A673 (cell line): ENCODE results near the gene CHRM3. TPM values are rescaled to one million over a fixed set of nuclear protein-coding genes. Genes with fewer than 3 reads are reported as not detected.

Source experiments
- BruUV-seq: library from RNA; stranded (reverse); fragments of 400-500 nt; replicated peaks from 2 replicates; lab custom pipeline; 2021; lab: Mats Ljungman, UMichigan
- CTCF ChIA-PET: fragments of 300-600 bp; sonication (Branson Sonifier 250); formaldehyde crosslinking; loops from one replicate; lab custom pipeline; 2022; ENCODE audit warnings: antibody characterized with exemption; lab: Charles Lee
- POLR2A ChIA-PET: fragments of 300-600 bp; sonication (Branson Sonifier 250); formaldehyde crosslinking; loops from one replicate; lab custom pipeline; 2022; ENCODE audit warnings: antibody characterized with exemption; ENCODE audit not compliant: low non-redundant PET; lab: Charles Lee
- DNase-seq: peaks from one replicate; pipeline ENCODE4 v3.0.0-alpha.2; 2015; ENCODE audit warnings: low spot score
- H3K27ac ChIP-seq: fragments of 200-600 bp; sonication (generic); 2 replicates; pipeline ENCODE4 v1.5.1; 2016; ENCODE audit warnings: mixed run types, low read depth, mild to moderate bottlenecking, mixed read lengths, antibody characterized with exemption, low read length; ENCODE audit not compliant: poor library complexity, severe bottlenecking
- H3K27me3 ChIP-seq: fragments of 200-600 bp; sonication (generic); replicated peaks from 2 replicates; pipeline ENCODE4 v1.6.1; 2017; ENCODE audit warnings: mixed run types, low read depth, mild to moderate bottlenecking, mixed read lengths, antibody characterized with exemption, low read length; ENCODE audit not compliant: insufficient read depth, poor library complexity
- H3K36me3 ChIP-seq: fragments of 200-600 bp; sonication (generic); 2 replicates; pipeline ENCODE4 v1.6.1; 2016; ENCODE audit warnings: mixed run types, mild to moderate bottlenecking, mixed read lengths, antibody characterized with exemption, low read length; ENCODE audit not compliant: insufficient read depth, poor library complexity, severe bottlenecking
- H3K4me1 ChIP-seq: fragments of 200-600 bp; sonication (generic); 2 replicates; pipeline ENCODE4 v1.6.1; 2017; ENCODE audit warnings: mixed run types, mild to moderate bottlenecking, mixed read lengths, antibody characterized with exemption, low read length; ENCODE audit not compliant: insufficient read depth, poor library complexity, severe bottlenecking
- H3K4me3 ChIP-seq: fragments of 200-600 bp; sonication (generic); 2 replicates; pipeline ENCODE4 v1.5.1; 2016; ENCODE audit warnings: low read depth, mixed run types, mild to moderate bottlenecking, mixed read lengths, low read length; ENCODE audit not compliant: poor library complexity, severe bottlenecking
- H3K9me3 ChIP-seq: fragments of 200-600 bp; sonication (generic); 2 replicates; pipeline ENCODE4 v1.6.1; 2016; ENCODE audit warnings: mixed run types, low read depth, mild to moderate bottlenecking, mixed read lengths, antibody characterized with exemption, low read length; ENCODE audit not compliant: poor library complexity, severe bottlenecking
- EZH2 ChIP-seq: fragments of 200-600 bp; sonication (generic); IDR thresholded peaks from 2 replicates; pipeline ENCODE4 v1.6.1; 2017; ENCODE audit warnings: borderline replicate concordance, low read depth, mild to moderate bottlenecking, mixed read lengths, antibody characterized with exemption, low read length; ENCODE audit not compliant: poor library complexity, severe bottlenecking
- intact Hi-C: fragments of 100-400 bp; cut with micrococcal nuclease; formaldehyde crosslinking; loops from one replicate; pipeline ENCODE4 v1.10.0; 2022; ENCODE audit not compliant: unreplicated experiment
- total RNA-seq: library from RNA; stranded (reverse); gene quantifications from 2 replicates; pipeline ENCODE4 v1.2.3, GENCODE V29; 2021
- TF ChIP-seq, protein P1 (sequence below): fragments of 300-800, 200-600 bp; sonication (generic); conservative IDR thresholded peaks from 2 replicates; pipeline ENCODE4 v1.5.1; 2017; ENCODE audit warnings: low read depth, mild to moderate bottlenecking, antibody characterized with exemption, low read length, moderate library complexity, mixed read lengths

CHRM3 gene
- total RNA-seq, 1 experiment from 2014 or later, result not detected

GRCh38 chr1:239421811-239422210 lies 35.4 kb downstream of the CHRM3 start:
- Histone ChIP-seq H3K27me3 (no peaks in the 10 kb centered on the region), H3K9me3 (no peaks in the 10 kb centered on the region), H3K4me3 (no peak overlapping the region), H3K36me3 (no peaks in the 10 kb centered on the region), H3K4me1 (no peaks in the 10 kb centered on the region), H3K27ac (no peak overlapping the region)
- BruUV-seq, result no TSS peak
- no peak for TF ChIP-seq EZH2
- TF ChIP-seq, protein P1, sequence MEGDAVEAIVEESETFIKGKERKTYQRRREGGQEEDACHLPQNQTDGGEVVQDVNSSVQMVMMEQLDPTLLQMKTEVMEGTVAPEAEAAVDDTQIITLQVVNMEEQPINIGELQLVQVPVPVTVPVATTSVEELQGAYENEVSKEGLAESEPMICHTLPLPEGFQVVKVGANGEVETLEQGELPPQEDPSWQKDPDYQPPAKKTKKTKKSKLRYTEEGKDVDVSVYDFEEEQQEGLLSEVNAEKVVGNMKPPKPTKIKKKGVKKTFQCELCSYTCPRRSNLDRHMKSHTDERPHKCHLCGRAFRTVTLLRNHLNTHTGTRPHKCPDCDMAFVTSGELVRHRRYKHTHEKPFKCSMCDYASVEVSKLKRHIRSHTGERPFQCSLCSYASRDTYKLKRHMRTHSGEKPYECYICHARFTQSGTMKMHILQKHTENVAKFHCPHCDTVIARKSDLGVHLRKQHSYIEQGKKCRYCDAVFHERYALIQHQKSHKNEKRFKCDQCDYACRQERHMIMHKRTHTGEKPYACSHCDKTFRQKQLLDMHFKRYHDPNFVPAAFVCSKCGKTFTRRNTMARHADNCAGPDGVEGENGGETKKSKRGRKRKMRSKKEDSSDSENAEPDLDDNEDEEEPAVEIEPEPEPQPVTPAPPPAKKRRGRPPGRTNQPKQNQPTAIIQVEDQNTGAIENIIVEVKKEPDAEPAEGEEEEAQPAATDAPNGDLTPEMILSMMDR, result no peak
- CTCF ChIA-PET, result no interaction called here
- POLR2A ChIA-PET, result no interaction called here
- DNase-seq, result no peak
- intact Hi-C loops, result no loop called here

- no TSS peak for BruUV-seq
- TF ChIP-seq EZH2, result no peak
- TF ChIP-seq, protein P1, result no peak
- ChIA-PET POLR2A (no interaction called here), CTCF (no interaction called here)
- DNase-seq, result no peak
- Histone ChIP-seq H3K36me3 (no peaks in the 10 kb centered on the region), H3K27ac (no peak overlapping the region), H3K9me3 (no peaks in the 10 kb centered on the region), H3K27me3 (no peaks in the 10 kb centered on the region), H3K4me3 (no peak overlapping the region), H3K4me1 (no peaks in the 10 kb centered on the region)
- intact Hi-C loops, result no loop called here
Measured at GRCh38 chr1:239422818-239423217, 36.5 kb downstream of the CHRM3 start.

DNA sequence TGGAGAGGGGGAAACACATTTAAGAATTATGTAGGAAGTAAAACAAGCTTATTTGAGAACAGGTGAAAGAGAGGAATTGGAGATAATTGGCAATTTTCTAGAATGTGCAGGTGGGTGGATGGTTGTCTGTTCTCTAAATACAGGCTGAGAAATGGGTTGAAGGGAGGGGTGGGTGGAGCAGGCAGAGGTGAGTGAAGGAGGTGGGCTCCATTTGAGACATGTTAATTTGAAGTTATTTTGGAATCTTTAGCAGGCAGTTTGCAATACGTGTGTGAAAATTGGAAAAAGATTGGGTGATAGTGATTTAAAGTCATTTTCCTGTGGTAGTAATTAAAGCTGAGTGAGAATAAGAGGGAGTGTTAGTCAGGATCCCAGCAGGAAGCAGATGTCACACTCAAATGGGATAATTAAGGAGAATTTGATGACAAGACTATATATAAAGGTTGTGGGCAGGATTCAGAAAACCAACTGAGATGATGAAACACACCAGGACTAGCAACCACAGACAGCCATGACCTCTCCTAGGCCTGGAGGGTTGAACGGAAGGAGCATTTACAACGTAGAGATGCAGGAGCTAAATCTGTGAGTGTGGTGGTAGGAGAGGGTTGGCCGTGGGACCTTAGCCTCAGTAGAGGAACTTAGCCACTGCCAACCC lies 40.6 kb downstream of the CHRM3 start:
- Histone ChIP-seq H3K36me3 (no peaks in the 10 kb centered on the region), H3K27ac (no peak overlapping the region), H3K4me1 (no peaks in the 10 kb centered on the region), H3K9me3 (no peaks in the 10 kb centered on the region), H3K27me3 (no peaks in the 10 kb centered on the region), H3K4me3 (no peak overlapping the region)
- POLR2A ChIA-PET, result no interaction called here
- intact Hi-C loops, result no loop called here
- no peak for DNase-seq
- TF ChIP-seq, protein P1, result no peak
- no peak for TF ChIP-seq EZH2
- BruUV-seq, result no TSS peak
- CTCF ChIA-PET, result no interaction called here
